H1 (cell line): ENCODE data around the gene ACAP3. TPM values are rescaled to one million over a fixed set of nuclear protein-coding genes. Genes with fewer than 3 reads are reported as not detected.

Experiments
- CTCF ChIA-PET: fragments of 300-600 bp; sonication (Branson Sonifier 250); formaldehyde crosslinking; loops from one replicate; lab custom pipeline; 2021; ENCODE audit not compliant: partially characterized antibody; lab: Charles Lee
- POLR2A ChIA-PET: fragments of 300-600 bp; sonication (Branson Sonifier 250); formaldehyde crosslinking; loops from one replicate; lab custom pipeline; 2021; ENCODE audit warnings: inconsistent platforms; ENCODE audit not compliant: partially characterized antibody; lab: Charles Lee
- DNase-seq, 2 experiments: peaks; one replicate each; pipeline versions ENCODE4 v3.0.0 to v3.0.0-alpha.2; 2010 to 2022; ENCODE audit warnings: low spot score in 2 of 2, low read depth in 1 of 2, mixed read lengths in 1 of 2
- FAIRE-seq: peaks from 2 replicates; lab custom pipeline; 2011; peaks lifted over from hg19 to GRCh38; lab: Jason Lieb, UNC
- H2AFZ ChIP-seq: 2 replicates; pipeline ENCODE4 v1.8.1; 2012; ENCODE audit warnings: low read length, inconsistent platforms
- H2AK5ac ChIP-seq: 2 replicates; pipeline ENCODE4 v1.6.1; 2013; ENCODE audit warnings: low read depth, low read length
- H2BK120ac ChIP-seq: replicated peaks from 2 replicates; pipeline ENCODE3; 2013; ENCODE audit warnings: low read depth, low read length, inconsistent platforms
- H2BK12ac ChIP-seq: 2 replicates; pipeline ENCODE4 v1.6.1; 2013; ENCODE audit warnings: low read depth, low read length
- H2BK15ac ChIP-seq: 2 replicates; pipeline ENCODE4 v1.6.1; 2013; ENCODE audit warnings: low read length
- H2BK20ac ChIP-seq: 2 replicates; pipeline ENCODE4 v1.6.1; 2013; ENCODE audit warnings: low read length
- H2BK5ac ChIP-seq: 2 replicates; pipeline ENCODE4 v1.6.1; 2013; ENCODE audit warnings: low read depth, low read length
- H3K14ac ChIP-seq: 2 replicates; pipeline ENCODE4 v1.6.1; 2013; ENCODE audit warnings: inconsistent platforms; ENCODE audit not compliant: insufficient read length
- H3K18ac ChIP-seq: 2 replicates; pipeline ENCODE4 v1.6.1; 2013; ENCODE audit warnings: low read length; ENCODE audit errors: extremely low read depth
- H3K23ac ChIP-seq: 2 replicates; pipeline ENCODE4 v1.6.1; 2013; ENCODE audit warnings: inconsistent platforms; ENCODE audit not compliant: insufficient read length
- H3K23me2 ChIP-seq: 2 replicates; pipeline ENCODE4 v1.6.1; 2013; ENCODE audit warnings: low read depth, low read length
- H3K27ac ChIP-seq: 2 replicates; pipeline ENCODE4 v1.6.1; 2011; ENCODE audit warnings: low read depth, low read length, inconsistent platforms
- H3K27me3 ChIP-seq, 4 experiments: replicated peaks in 1 of 4; 1 replicate in 1 of 4; 2 replicates in 3 of 4; pipeline versions ENCODE4 v1.6.1 to v1.8.1; 2011 to 2013; ENCODE audit warnings: low read length in 3 of 4, mild to moderate bottlenecking in 3 of 4, inconsistent platforms in 2 of 4, mixed read lengths in 2 of 4, moderate library complexity in 1 of 4; ENCODE audit not compliant: control insufficient read depth in 3 of 4, insufficient read depth in 3 of 4; ENCODE audit errors: extremely low read depth in 1 of 4
- H3K36me3 ChIP-seq, 4 experiments: 2 replicates each; pipeline versions ENCODE4 v1.6.1 to v1.8.1; 2011 to 2013; ENCODE audit warnings: mild to moderate bottlenecking in 4 of 4, low read length in 3 of 4, moderate library complexity in 2 of 4, control low read depth in 1 of 4, inconsistent platforms in 1 of 4; ENCODE audit not compliant: insufficient read depth in 4 of 4, control insufficient read depth in 2 of 4
- H3K4ac ChIP-seq: replicated peaks from 2 replicates; pipeline ENCODE3; 2013; ENCODE audit warnings: low read length, low read depth, mixed read lengths, inconsistent platforms; ENCODE audit not compliant: insufficient read length
- H3K4me1 ChIP-seq, 4 experiments: replicated peaks in 1 of 4; 1 replicate in 1 of 4; 2 replicates in 3 of 4; pipeline versions ENCODE4 v1.6.1 to v1.8.1; 2011 to 2013; ENCODE audit warnings: low read length in 3 of 4, inconsistent platforms in 2 of 4, mixed read lengths in 1 of 4; ENCODE audit not compliant: insufficient read depth in 4 of 4, control insufficient read depth in 3 of 4
- H3K4me2 ChIP-seq, 2 experiments: 2 replicates each; pipeline versions ENCODE4 v1.6.1 to v1.8.1; 2011 to 2013; ENCODE audit warnings: low read depth in 2 of 2, low read length in 2 of 2, control low read depth in 1 of 2, inconsistent platforms in 1 of 2, mild to moderate bottlenecking in 1 of 2; ENCODE audit not compliant: insufficient read depth in 1 of 2
- H3K4me3 ChIP-seq, 4 experiments: fragments of 200-600, 300-600 bp in 1 of 4; sonication (generic), shearing (Covaris generic), sonication (Bioruptor Twin) in 1 of 4; 2 replicates each; pipeline versions ENCODE4 v1.5.1 to v1.8.1; 2011 to 2016; ENCODE audit warnings: low read length in 4 of 4, low read depth in 3 of 4, control low read depth in 2 of 4, inconsistent platforms in 2 of 4, mild to moderate bottlenecking in 2 of 4, mixed read lengths in 1 of 4, moderate library complexity in 1 of 4; ENCODE audit not compliant: insufficient read depth in 2 of 4; ENCODE audit errors: extremely low read depth in 1 of 4
- H3K56ac ChIP-seq: replicated peaks from 2 replicates; pipeline ENCODE3; 2013; ENCODE audit warnings: low read depth, mild to moderate bottlenecking, mixed read lengths, low read length, inconsistent platforms; ENCODE audit not compliant: insufficient read length
- H3K79me1 ChIP-seq: 2 replicates; pipeline ENCODE4 v1.6.1; 2013; ENCODE audit warnings: low read depth, low read length, control low read depth
- H3K79me2 ChIP-seq, 2 experiments: 2 replicates each; pipeline versions ENCODE4 v1.6.1 to v1.8.1; 2012 to 2013; ENCODE audit warnings: low read length in 2 of 2, mild to moderate bottlenecking in 2 of 2, inconsistent platforms in 1 of 2; ENCODE audit not compliant: insufficient read depth in 2 of 2, control insufficient read depth in 1 of 2
- H3K9ac ChIP-seq, 4 experiments: replicated peaks in 1 of 4; 1 replicate in 1 of 4; 2 replicates in 3 of 4; pipeline versions ENCODE4 v1.6.1 to v1.8.1; 2011 to 2013; ENCODE audit warnings: low read depth in 3 of 4, low read length in 3 of 4, control low read depth in 2 of 4, mild to moderate bottlenecking in 2 of 4, moderate library complexity in 2 of 4, inconsistent platforms in 1 of 4; ENCODE audit errors: extremely low read depth in 1 of 4
- H3K9me3 ChIP-seq, 2 experiments: 2 replicates each; pipeline versions ENCODE4 v1.6.1 to v1.8.1; 2012 to 2013; ENCODE audit warnings: mild to moderate bottlenecking in 2 of 2, moderate library complexity in 2 of 2, control low read depth in 1 of 2, inconsistent platforms in 1 of 2, low read depth in 1 of 2, low read length in 1 of 2, mixed read lengths in 1 of 2; ENCODE audit not compliant: insufficient read depth in 2 of 2
- H4K20me1 ChIP-seq, 2 experiments: replicated peaks in 1 of 2; 2 replicates each; pipeline versions ENCODE3 to v1.8.1; 2011 to 2013; ENCODE audit warnings: inconsistent platforms in 2 of 2, low read length in 2 of 2, mild to moderate bottlenecking in 1 of 2; ENCODE audit not compliant: insufficient read depth in 2 of 2, control insufficient read depth in 1 of 2
- H4K5ac ChIP-seq: 2 replicates; pipeline ENCODE4 v1.6.1; 2013; ENCODE audit warnings: low read length, low read depth, mixed read lengths, inconsistent platforms; ENCODE audit not compliant: insufficient read length
- H4K8ac ChIP-seq: 2 replicates; pipeline ENCODE4 v1.8.0; 2013; ENCODE audit warnings: mild to moderate bottlenecking, moderate library complexity, low read length, inconsistent platforms; ENCODE audit not compliant: insufficient read depth; ENCODE audit errors: extremely low read depth
- H4K91ac ChIP-seq: replicated peaks from 2 replicates; pipeline ENCODE3; 2013; ENCODE audit warnings: low read length, mixed read lengths, inconsistent platforms; ENCODE audit not compliant: insufficient read length
- ASH2L ChIP-seq: fragments of 200-600, 300-600 bp; sonication (generic); IDR thresholded peaks from one replicate; pipeline ENCODE4 v1.7.1; 2017; ENCODE audit warnings: low read length
- BCL11A ChIP-seq, 2 experiments: IDR thresholded peaks; one replicate each; pipeline ENCODE4 v1.6.1; 2011; ENCODE audit warnings: low read depth in 2 of 2, low read length in 2 of 2, mild to moderate bottlenecking in 2 of 2
- CBX5 ChIP-seq: fragments of 300-800, 300-1000 bp; sonication (generic); IDR thresholded peaks from 2 replicates; pipeline ENCODE4 v1.7.1; 2016; ENCODE audit warnings: antibody characterized with exemption, low read length, low read depth
- CBX8 ChIP-seq: fragments of 300-800, 300-1000 bp; sonication (generic); IDR thresholded peaks from 2 replicates; pipeline ENCODE4 v1.7.1; 2016; ENCODE audit warnings: low read depth, low read length, borderline replicate concordance
- CHD1 ChIP-seq: IDR thresholded peaks from 2 replicates; pipeline ENCODE4 v1.6.1; 2012; ENCODE audit warnings: low read depth, low read length, improper control_type of control experiment
- CTBP2 ChIP-seq: IDR thresholded peaks from 2 replicates; pipeline ENCODE4 v1.7.0; 2011; ENCODE audit warnings: borderline replicate concordance, mild to moderate bottlenecking, moderate library complexity, mixed read lengths, low read length; ENCODE audit not compliant: insufficient read depth, insufficient read length
- GTF2F1 ChIP-seq: IDR thresholded peaks from 2 replicates; pipeline ENCODE4 v1.6.1; 2012; ENCODE audit warnings: low read depth, low read length, improper control_type of control experiment, borderline replicate concordance
- SAP30 ChIP-seq: fragments of 300-600 bp; sonication (generic); IDR thresholded peaks from 2 replicates; pipeline ENCODE4 v1.7.1; 2012; ENCODE audit warnings: low read length, moderate library complexity, mild to moderate bottlenecking, inconsistent platforms; ENCODE audit not compliant: insufficient read depth, insufficient replicate concordance
- SP4 ChIP-seq: IDR thresholded peaks from 2 replicates; pipeline ENCODE4 v1.6.1; 2012; ENCODE audit warnings: low read length, inconsistent platforms
- WGBS, 2 experiments: shearing (Covaris generic) in 1 of 2; methylation state at CpG; one replicate each; pipeline versions ENCODE4 v1.1.6 to v1.1.7; 2013 to 2015; ENCODE audit warnings: low lambda C conversion rate in 2 of 2, mixed read lengths in 2 of 2, inconsistent platforms in 1 of 2, low coverage in 1 of 2, missing lambda C conversion rate in 1 of 2; ENCODE audit not compliant: insufficient replicate concordance in 2 of 2, insufficient coverage in 1 of 2, insufficient read length in 1 of 2; ENCODE audit errors: extremely low coverage in 1 of 2, missing lambda C conversion rate in 1 of 2; 5-methylcytosine and 5-hydroxymethylcytosine counted together
- polyA plus RNA-seq, 7 experiments: library from polyadenylated mRNA; depleted of rRNA in 3 of 7; stranded (reverse) in 5 of 7; unstranded in 2 of 7; fragments of >200 nt in 5 of 7; fragments of 200-250 nt in 2 of 7; gene quantifications; 1 replicate in 5 of 7; 2 replicates in 1 of 7; 4 replicates in 1 of 7; pipeline versions ENCODE4 v1.2.1 to v1.2.3, GENCODE V29; 2011 to 2013; ENCODE audit warnings: missing spikeins in 2 of 7, mixed read lengths in 2 of 7
- total RNA-seq: library from RNA; stranded (reverse); fragmentation: NEBNext Ultra II Directional; extraction: Animal tissue kit (Norgen Biotek cat#: 25700); gene quantifications from 2 replicates; pipeline ENCODE4 v1.2.1, GENCODE V29; 2021
- TF ChIP-seq, protein P1 (sequence below): IDR thresholded peaks from 2 replicates; pipeline ENCODE4 v1.6.1; 2011; ENCODE audit warnings: low read depth, mild to moderate bottlenecking, low read length; ENCODE audit not compliant: insufficient read depth

Gene ACAP3
- total and polyA plus RNA-seq, 2 of the 8 experiments (the other 6 are each of a cell fraction or from before 2014, with no cell fraction given) = 14.8 to 28.3 TPM

DNA sequence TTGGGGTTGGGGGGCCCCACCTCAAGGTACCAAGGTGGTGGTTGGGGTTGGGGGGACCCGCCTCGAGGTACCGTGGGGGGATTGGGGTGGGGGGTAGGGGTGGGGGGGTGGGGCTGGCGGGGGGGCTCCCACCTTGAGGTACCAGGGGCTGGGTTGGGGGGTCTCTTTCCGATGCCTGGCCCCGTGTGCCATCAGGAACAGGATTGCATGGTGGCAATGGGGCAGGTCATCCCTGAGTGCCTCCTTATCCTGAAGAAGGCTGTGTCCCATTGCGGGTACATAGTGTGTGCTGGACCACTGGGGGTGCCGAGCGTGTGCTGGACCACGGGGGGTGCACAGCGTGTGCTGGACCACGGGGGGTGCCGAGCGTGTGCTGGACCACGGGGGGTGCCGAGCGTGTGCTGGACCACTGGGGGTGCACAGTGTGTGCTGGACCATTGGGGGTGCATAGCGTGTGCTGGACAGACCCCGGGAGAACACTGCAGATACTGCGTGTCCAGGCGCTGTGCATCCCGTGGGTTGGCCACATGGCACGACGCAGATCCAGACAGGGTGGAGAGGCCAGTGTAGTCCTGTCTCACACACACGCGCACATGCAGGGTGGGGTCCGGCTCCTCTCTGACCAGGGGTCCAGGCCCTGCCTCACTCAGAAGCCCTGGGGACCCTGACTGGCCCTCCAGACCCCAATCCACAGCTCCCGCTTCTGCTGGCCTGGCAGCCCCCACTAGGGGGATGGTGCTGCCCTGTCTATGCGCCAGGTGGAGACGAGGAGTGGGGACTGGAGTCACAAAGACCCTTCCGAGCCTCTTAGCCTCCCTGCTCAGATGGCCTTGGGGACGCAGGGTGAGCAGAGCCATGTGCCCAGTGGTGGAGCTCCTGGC is 23.3 kb downstream of the ACAP3 start:
- no peak overlapping the region for H3K4ac ChIP-seq
- 91% methylated on average over 20 of the region's 32 CpGs; no CpG with 5 or more reads in 1 of the 2 experiments for WGBS, 2 experiments
- H3K4me1 ChIP-seq = peaks cover 0 to 2% (median under 1%) of the 10 kb centered on the region in 4 experiments; a peak in 1 of 7 replicates
- no peaks in the 10 kb centered on the region for H3K27me3 ChIP-seq
- peak overlapping the region; percentile 50; the same call in 1 of the 2 replicates for H2BK12ac ChIP-seq
- H3K36me3 ChIP-seq = no peaks in the 10 kb centered on the region
- H3K4me2 ChIP-seq = no peak overlapping the region
- no peak overlapping the region for H3K56ac ChIP-seq
- H2BK5ac ChIP-seq = no peak overlapping the region
- H3K23ac ChIP-seq = no peak overlapping the region
- H2BK20ac ChIP-seq = no peak overlapping the region
- ChIA-PET CTCF (interaction anchor here (0.6 to 1.8 kb wide), 11 partner anchors 9 to 162 kb away, joined by 3 to 5 read pairs (median 3); no protein-coding TSS in a partner anchor), POLR2A (interaction anchor here (0.9 to 2.6 kb wide), 2 partner anchors 10 to 43 kb away, joined by 4 to 12 read pairs; partner anchors contain the start of gene UBE2J2)
- no peak overlapping the region for H2BK120ac ChIP-seq
- H3K9ac ChIP-seq = no peak overlapping the region
- H4K5ac ChIP-seq = no peak overlapping the region
- no peak overlapping the region for H3K4me3 ChIP-seq
- H3K23me2 ChIP-seq = no peaks in the 10 kb centered on the region
- no peaks in the 10 kb centered on the region for H4K20me1 ChIP-seq
- H3K14ac ChIP-seq = no peak overlapping the region
- H3K27ac ChIP-seq = no peak overlapping the region
- peak overlapping the region; percentile 68; the same call in 1 of the 2 replicates for H4K8ac ChIP-seq
- FAIRE-seq (no peak), DNase-seq (peak in 1 of 2 experiments; percentile 54)
- H2AK5ac ChIP-seq = 0 out of 2 replicates have a peak overlapping the region, but pooled peaks have one; percentile 39
- no peak overlapping the region for H4K91ac ChIP-seq
- no peak overlapping the region for H2AFZ ChIP-seq
- H3K79me2 ChIP-seq = no peaks in the 10 kb centered on the region
- peaks cover 0 to 2% of the 10 kb centered on the region in 2 experiments; a peak in 1 of 4 replicates for H3K9me3 ChIP-seq
- no peaks in the 10 kb centered on the region for H3K79me1 ChIP-seq
- H3K18ac ChIP-seq = no peak overlapping the region
- H2BK15ac ChIP-seq = no peak overlapping the region
- no peak for TF ChIP-seq CBX5
- TF ChIP-seq CHD1 = no peak
- no peak for TF ChIP-seq CTBP2
- no peak for TF ChIP-seq SAP30
- TF ChIP-seq BCL11A (IDR thresholded peaks at IDR 0.05; ENCODE audit: low read depth in 2 of 2, low read length in 2 of 2) = no peak
- TF ChIP-seq SP4 = no peak
- TF ChIP-seq ASH2L = no peak
- TF ChIP-seq GTF2F1 = no peak
- TF ChIP-seq, protein P1, sequence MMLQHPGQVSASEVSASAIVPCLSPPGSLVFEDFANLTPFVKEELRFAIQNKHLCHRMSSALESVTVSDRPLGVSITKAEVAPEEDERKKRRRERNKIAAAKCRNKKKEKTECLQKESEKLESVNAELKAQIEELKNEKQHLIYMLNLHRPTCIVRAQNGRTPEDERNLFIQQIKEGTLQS = no peak
- TF ChIP-seq CBX8 = no peak
